Measurements from ENCODE around the gene PGBD4.
"Not testable (repeated sequence)": the region's sequence is repeated elsewhere in the genome, so short reads cannot be mapped to it uniquely, and the experiment has no call there.

The PGBD4 gene

GRCh38 chr15:34119291-34119690, 17.4 kb downstream of the PGBD4 start:
- ChIA-PET POLR2A (interaction anchor here (0.9 kb wide), 1 partner anchor 91 kb away, joined by 7 read pairs; the partner anchor contains the start of gene KATNBL1), CTCF (interaction anchor here (0.6 to 2.3 kb wide), 6 partner anchors 9 to 248 kb away, joined by 3 to 10 read pairs (median 5); partner anchors contain the start of genes KATNBL1 and LPCAT4)
- TF ChIP-seq, protein P1, sequence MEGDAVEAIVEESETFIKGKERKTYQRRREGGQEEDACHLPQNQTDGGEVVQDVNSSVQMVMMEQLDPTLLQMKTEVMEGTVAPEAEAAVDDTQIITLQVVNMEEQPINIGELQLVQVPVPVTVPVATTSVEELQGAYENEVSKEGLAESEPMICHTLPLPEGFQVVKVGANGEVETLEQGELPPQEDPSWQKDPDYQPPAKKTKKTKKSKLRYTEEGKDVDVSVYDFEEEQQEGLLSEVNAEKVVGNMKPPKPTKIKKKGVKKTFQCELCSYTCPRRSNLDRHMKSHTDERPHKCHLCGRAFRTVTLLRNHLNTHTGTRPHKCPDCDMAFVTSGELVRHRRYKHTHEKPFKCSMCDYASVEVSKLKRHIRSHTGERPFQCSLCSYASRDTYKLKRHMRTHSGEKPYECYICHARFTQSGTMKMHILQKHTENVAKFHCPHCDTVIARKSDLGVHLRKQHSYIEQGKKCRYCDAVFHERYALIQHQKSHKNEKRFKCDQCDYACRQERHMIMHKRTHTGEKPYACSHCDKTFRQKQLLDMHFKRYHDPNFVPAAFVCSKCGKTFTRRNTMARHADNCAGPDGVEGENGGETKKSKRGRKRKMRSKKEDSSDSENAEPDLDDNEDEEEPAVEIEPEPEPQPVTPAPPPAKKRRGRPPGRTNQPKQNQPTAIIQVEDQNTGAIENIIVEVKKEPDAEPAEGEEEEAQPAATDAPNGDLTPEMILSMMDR (IDR thresholded peaks at IDR 0.05; ENCODE audit: control extremely low read depth, extremely low read depth, low read depth, missing control alignments): no peak
- no peak for DNase-seq (ENCODE audit: extremely low spot score)

DNA sequence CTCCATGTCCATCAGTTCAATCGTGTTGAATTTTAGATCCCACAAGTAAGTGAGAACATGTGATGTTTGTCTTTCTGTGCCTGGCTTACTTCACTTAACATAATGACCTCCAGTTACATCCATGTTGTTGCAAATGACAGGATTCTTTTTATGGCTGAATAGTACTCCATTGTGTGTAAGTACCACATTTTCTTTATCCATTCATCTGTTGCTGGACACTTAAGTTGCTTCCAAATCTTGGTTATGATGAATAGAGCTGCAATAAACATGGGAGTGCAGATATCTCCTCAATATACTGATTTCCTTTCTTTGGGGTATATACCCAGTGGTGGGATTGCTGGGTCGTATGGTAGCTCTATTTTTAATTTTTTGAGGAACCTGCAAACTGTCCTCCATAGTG, 18.5 kb downstream of the PGBD4 start:
- POLR2A ChIA-PET; DNase-seq (ENCODE audit: extremely low spot score): not testable (repeated sequence)
- CTCF ChIA-PET: interaction anchor here (1.5 to 2.0 kb wide), 3 partner anchors 9 to 89 kb away, joined by 4 to 13 read pairs (median 6); partner anchors contain the start of gene KATNBL1

- CTCF ChIA-PET: interaction anchor here (2.0 kb wide), 1 partner anchor 12 kb away, joined by 13 read pairs; no protein-coding TSS in a partner anchor
Measured at GRCh38 chr15:34121786-34122185, 19.9 kb downstream of the PGBD4 start.

GRCh38 chr15:34122771-34123183, 20.9 kb downstream of the PGBD4 start:
- TF ChIP-seq, protein P1 (IDR thresholded peaks at IDR 0.05; ENCODE audit: control extremely low read depth, extremely low read depth, low read depth, missing control alignments): no peak
- peak; percentile 15 for DNase-seq (ENCODE audit: extremely low spot score)
- POLR2A ChIA-PET: interaction anchor here (1.4 kb wide), 1 partner anchor 21 kb away, joined by 3 read pairs; the partner anchor contains the start of genes EMC7 and PGBD4
- CTCF ChIA-PET: interaction anchor here (0.7 to 1.7 kb wide), 5 partner anchors 11 to 130 kb away, joined by 3 to 10 read pairs (median 3); no protein-coding TSS in a partner anchor

More at GRCh38 chr15:34121786-34122185, 19.9 kb downstream of the PGBD4 start:
- DNase-seq (ENCODE audit: extremely low spot score); POLR2A ChIA-PET: not testable (repeated sequence)

GRCh38 chr15:34124651-34125050, 22.8 kb downstream of the PGBD4 start:
- ChIA-PET POLR2A (no interaction called here), CTCF (interaction anchor here (1.0 to 3.9 kb wide), 5 partner anchors 10 to 85 kb away, joined by 3 to 21 read pairs (median 5); partner anchors contain the start of gene KATNBL1)
- no peak for DNase-seq (ENCODE audit: extremely low spot score)
- TF ChIP-seq, protein P1 (IDR thresholded peaks at IDR 0.05; ENCODE audit: control extremely low read depth, extremely low read depth, low read depth, missing control alignments): no peak

- ChIA-PET CTCF (interaction anchor here (1.3 to 3.9 kb wide), 3 partner anchors 14 to 30 kb away, joined by 3 to 21 read pairs (median 4); no protein-coding TSS in a partner anchor), POLR2A (no interaction called here)
- DNase-seq (ENCODE audit: extremely low spot score): no peak
- TF ChIP-seq, protein P1 (IDR thresholded peaks at IDR 0.05; ENCODE audit: control extremely low read depth, extremely low read depth, low read depth, missing control alignments): no peak
Measured at GRCh38 chr15:34125945-34126344, 24.1 kb downstream of the PGBD4 start.

- DNase-seq (ENCODE audit: extremely low spot score): no peak
- CTCF ChIA-PET: interaction anchor here (1.3 to 3.9 kb wide), 3 partner anchors 14 to 29 kb away, joined by 3 to 21 read pairs (median 4); no protein-coding TSS in a partner anchor
- POLR2A ChIA-PET: no interaction called here
- TF ChIP-seq, protein P1 (IDR thresholded peaks at IDR 0.05; ENCODE audit: control extremely low read depth, extremely low read depth, low read depth, missing control alignments): no peak
Measured at GRCh38 chr15:34126522-34126921, 24.6 kb downstream of the PGBD4 start.

Measured in GM10248 (cell line).